K562 (cell line): ENCODE measurements around the gene SERTAD2. TPM values are rescaled to one million over a fixed set of nuclear protein-coding genes. Genes with fewer than 3 reads are reported as not detected.

ENCODE experiments used
- ATAC-seq: fragments of 200-7000 bp; cut with Tn5 transposase; 3 replicates; pipeline ENCODE4 v1.9.1; 2020; ENCODE audit warnings: moderate library complexity
- BruUV-seq: library from RNA; stranded (reverse); fragments of 400-500 nt; replicated peaks from 2 replicates; lab custom pipeline; 2021; lab: Mats Ljungman, UMichigan
- CTCF ChIA-PET: fragments of 300-600 bp; formaldehyde crosslinking; extraction: SDS; loops from one replicate; lab custom pipeline; 2021; ENCODE audit warnings: low intra/inter-chr PET ratio; lab: Yijun Ruan, JAX
- POLR2A ChIA-PET: fragments of 300-600, 350-650 bp; sonication (Branson Sonifier 250); formaldehyde crosslinking; extraction: SDS; loops from one replicate; lab custom pipeline; 2021; ENCODE audit warnings: antibody characterized with exemption, inconsistent platforms; lab: Yijun Ruan, JAX
- DNase-seq, 4 experiments: peaks; one replicate each; pipeline versions ENCODE4 v3.0.0 to v3.0.0-alpha.2; 2011 to 2018; ENCODE audit warnings: low spot score in 3 of 4, mixed read lengths in 3 of 4; ENCODE audit errors: extremely low read depth in 1 of 4
- FAIRE-seq: peaks from 2 replicates; lab custom pipeline; 2011; peaks lifted over from hg19 to GRCh38; lab: Jason Lieb, UNC
- H2AFZ ChIP-seq: 2 replicates; pipeline ENCODE4 v1.6.0; 2011; ENCODE audit warnings: low read depth, low read length, control low read depth, inconsistent platforms
- H3K27ac ChIP-seq: fragments of 200-600 bp; 3 replicates; pipeline ENCODE4 v1.8.0; 2011; ENCODE audit warnings: low read depth, mild to moderate bottlenecking, control low read depth, inconsistent platforms, low read length, moderate library complexity, mixed read lengths; ENCODE audit errors: extremely low read depth
- H3K27me3 ChIP-seq, 2 experiments: fragments of 300-600 bp in 1 of 2; 2 replicates in 1 of 2; 3 replicates in 1 of 2; pipeline versions ENCODE4 v1.6.0 to v1.8.0; 2011; ENCODE audit warnings: inconsistent platforms in 2 of 2, low read length in 2 of 2, mild to moderate bottlenecking in 1 of 2, mixed read lengths in 1 of 2, moderate library complexity in 1 of 2; ENCODE audit not compliant: control insufficient read depth in 2 of 2, insufficient read depth in 2 of 2
- H3K36me3 ChIP-seq: fragments of 300-600 bp; 3 replicates; pipeline ENCODE4 v1.8.0; 2011; ENCODE audit warnings: mild to moderate bottlenecking, low read length, inconsistent platforms; ENCODE audit not compliant: control insufficient read depth, insufficient read depth
- H3K4me1 ChIP-seq, 2 experiments: fragments of 200-600 bp in 1 of 2; replicated peaks in 1 of 2; 2 replicates in 1 of 2; 3 replicates in 1 of 2; pipeline versions ENCODE4 v1.5.1 to v1.8.0; 2011; ENCODE audit warnings: inconsistent platforms in 2 of 2, low read length in 2 of 2, mild to moderate bottlenecking in 1 of 2, mixed read lengths in 1 of 2, moderate library complexity in 1 of 2; ENCODE audit not compliant: control insufficient read depth in 2 of 2, insufficient read depth in 2 of 2
- H3K4me2 ChIP-seq: 2 replicates; pipeline ENCODE4 v1.6.1; 2011; ENCODE audit warnings: low read length, control low read depth, inconsistent platforms, mixed read lengths; ENCODE audit not compliant: insufficient read depth
- H3K4me3 ChIP-seq: fragments of 200-600 bp; sonication (generic), shearing (Covaris generic); 2 replicates; pipeline ENCODE4 v1.5.1; 2016; ENCODE audit warnings: control low read depth, inconsistent platforms
- H3K79me2 ChIP-seq: fragments of 200-600 bp; 3 replicates; pipeline ENCODE4 v1.8.0; 2011; ENCODE audit warnings: low read length, inconsistent platforms; ENCODE audit not compliant: control insufficient read depth, insufficient read depth
- H3K9ac ChIP-seq, 2 experiments: 2 replicates each; pipeline versions ENCODE4 v1.6.0 to v1.6.1; 2011; ENCODE audit warnings: low read depth in 2 of 2, low read length in 2 of 2, control low read depth in 1 of 2, inconsistent platforms in 1 of 2, mild to moderate bottlenecking in 1 of 2, mixed read lengths in 1 of 2; ENCODE audit not compliant: insufficient read depth in 1 of 2
- H3K9me1 ChIP-seq: one replicate; pipeline ENCODE4 v1.6.0; 2011; ENCODE audit warnings: inconsistent platforms, mild to moderate bottlenecking, low read length, moderate library complexity; ENCODE audit not compliant: control insufficient read depth, insufficient read depth
- H3K9me3 ChIP-seq: replicated peaks from 2 replicates; pipeline ENCODE4 v1.5.1; 2011; ENCODE audit warnings: low read depth, low read length, inconsistent platforms; ENCODE audit not compliant: control insufficient read depth, insufficient read depth
- H4K20me1 ChIP-seq: replicated peaks from 2 replicates; pipeline ENCODE4 v1.6.1; 2011; ENCODE audit warnings: low read length, inconsistent platforms, mixed read lengths; ENCODE audit not compliant: control insufficient read depth, insufficient read depth
- AFF1 ChIP-seq, 2 experiments: fragments of 450-650 bp; IDR thresholded peaks; 2 replicates each; pipeline ENCODE4 v1.6.1; 2018; ENCODE audit warnings: mild to moderate bottlenecking in 2 of 2, low read depth in 1 of 2; ENCODE audit not compliant: partially characterized antibody in 2 of 2
- ZNF511 ChIP-seq: sonication (generic); formaldehyde crosslinking; IDR thresholded peaks from 2 replicates; pipeline ENCODE4 v1.8.0; 2022; ENCODE audit warnings: mild to moderate bottlenecking, missing genetic modification reagents
- WGBS: fragments of 100-300 bp; shearing (Covaris generic); methylation state at CpG from one replicate; pipeline ENCODE4 v1.1.6; 2016; ENCODE audit warnings: low coverage, mixed read lengths; ENCODE audit not compliant: insufficient coverage; ENCODE audit errors: missing lambda C conversion rate; 5-methylcytosine and 5-hydroxymethylcytosine counted together
- in situ Hi-C: fragments of 300-500 bp; cut with MboI; formaldehyde crosslinking; loops from 4 replicates; pipeline ENCODE4 v1.15.0; 2018; ENCODE audit warnings: inconsistent platforms, mixed read lengths
- intact Hi-C: fragments of 100-400 bp; cut with micrococcal nuclease; formaldehyde crosslinking; loops from 2 replicates; pipeline ENCODE4 v1.14.2; 2022
- polyA plus RNA-seq, 8 experiments: library from polyadenylated mRNA; depleted of rRNA in 4 of 8; stranded (reverse) in 5 of 8; unstranded in 3 of 8; fragments of >200 nt; fragmentation: Nextera tagmentation in 2 of 8; fragmentation: Illumina TruSeq in 1 of 8; extraction: Ambion mirVana in 2 of 8; extraction: Trizol in 1 of 8; gene quantifications; 2 replicates each; pipeline versions ENCODE4 v1.2.1 to v1.2.3, GENCODE V29; 2011 to 2014; ENCODE audit warnings: inconsistent platforms in 1 of 8, missing spikeins in 1 of 8
- total RNA-seq, 7 experiments: library from RNA; depleted of rRNA in 6 of 7; stranded (reverse); fragments of >200 nt in 6 of 7; fragmentation: Illumina TruSeq in 2 of 7; extraction: Trizol in 2 of 7; gene quantifications; 2 replicates each; pipeline versions ENCODE4 v1.2.1 to v1.2.3, GENCODE V29; 2011 to 2021; ENCODE audit warnings: low replicate concordance in 1 of 7

SERTAD2 gene
- total and polyA plus RNA-seq, 9 of the 15 experiments (the other 6 are each of a cell fraction or from before 2014, with no cell fraction given) = 3.0 to 12.5 (median 6.1) TPM

- ChIA-PET POLR2A (interaction anchor here (0.6 to 1.2 kb wide), 3 partner anchors 11 to 601 kb away, joined by 3 to 4 read pairs (median 3); no protein-coding TSS in a partner anchor), CTCF (no interaction called here)
- Histone ChIP-seq H3K4me1 (peaks cover 0 to 6% of the 10 kb centered on the region in 2 experiments; a peak in 2 of 5 replicates), H3K9ac (no peak overlapping the region), H3K36me3 (no peaks in the 10 kb centered on the region), H3K79me2 (no peaks in the 10 kb centered on the region), H3K9me1 (no peaks in the 10 kb centered on the region), H3K4me3 (no peak overlapping the region), H3K27me3 (no peaks in the 10 kb centered on the region), H2AFZ (no peak overlapping the region), H3K4me2 (no peak overlapping the region), H3K27ac (no peak overlapping the region), H4K20me1 (no peaks in the 10 kb centered on the region), H3K9me3 (no peaks in the 10 kb centered on the region)
- no TSS peak for BruUV-seq
- DNase-seq = no peak
- intact Hi-C loops = no loop called here
- ATAC-seq = peak; percentile 61; the same call in 1 of the 3 replicates
- WGBS = 44% methylated on average over 2 of the region's 2 CpGs
- no peak for FAIRE-seq
- TF ChIP-seq ZNF511 (CRISPR knock-in tag) (no peak), AFF1 (IDR thresholded peaks at IDR 0.05; ENCODE audit: low read depth in 1 of 2, partially characterized antibody in 2 of 2) (peak in 1 of 2 experiments; percentile 73)
- in situ Hi-C loops = no loop called here
These were observed 27.8 kb upstream of the SERTAD2 start for GRCh38 chr2:64681479-64681967.
